GM12891 (cell line): ENCODE results near the gene MINDY1.

Experiments
- DNase-seq: peaks from one replicate; pipeline ENCODE4 v3.0.0; 2011; ENCODE audit warnings: low spot score; ENCODE audit not compliant: insufficient read length
- FAIRE-seq: peaks from 2 replicates; lab custom pipeline; 2011; peaks lifted over from hg19 to GRCh38; lab: Jason Lieb, UNC
- PAX5 ChIP-seq: IDR thresholded peaks from 2 replicates; pipeline ENCODE4 v1.6.1; 2011; ENCODE audit warnings: low read length, moderate library complexity, mild to moderate bottlenecking; ENCODE audit not compliant: insufficient read depth, severe bottlenecking
- POLR2A ChIP-seq: IDR thresholded peaks from 2 replicates; pipeline ENCODE4 v1.6.1; 2011; ENCODE audit warnings: low read depth, low read length, control low read depth
- POLR2AphosphoS5 ChIP-seq: IDR thresholded peaks from 2 replicates; pipeline ENCODE4 v1.6.1; 2011; ENCODE audit warnings: low read depth, low read length, control low read depth
- POU2F2 ChIP-seq: IDR thresholded peaks from 2 replicates; pipeline ENCODE4 v1.6.1; 2011; ENCODE audit warnings: low read depth, mild to moderate bottlenecking, control low read depth, low read length, moderate library complexity
- SPI1 ChIP-seq: IDR thresholded peaks from 2 replicates; pipeline ENCODE4 v1.6.1; 2011; ENCODE audit warnings: low read depth, low read length, control low read depth
- TAF1 ChIP-seq: IDR thresholded peaks from 2 replicates; pipeline ENCODE4 v1.6.1; 2011; ENCODE audit warnings: low read depth, low read length, control low read depth

MINDY1 gene

DNA sequence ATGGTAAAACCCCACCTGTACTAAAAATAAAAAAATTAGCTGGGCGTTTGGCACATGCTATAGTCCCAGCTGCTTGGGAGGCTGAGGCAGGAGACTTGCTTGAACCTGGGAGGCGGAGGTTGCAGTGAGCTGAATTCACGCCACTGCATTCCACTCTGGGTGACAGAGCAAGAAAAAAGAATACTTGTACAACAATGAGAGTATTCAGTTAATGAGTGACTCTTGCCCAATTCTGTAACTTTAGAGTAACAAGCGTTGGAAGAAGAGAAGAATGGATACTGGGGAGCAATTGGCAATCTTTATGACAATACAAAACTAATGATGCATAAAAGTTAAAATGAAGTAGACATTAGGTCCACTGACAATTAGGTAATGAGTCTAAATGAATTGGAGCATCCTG lies 14.1 kb downstream of the MINDY1 start:
- FAIRE-seq (no peak), DNase-seq (no peak)
- TF ChIP-seq POLR2A: no peak
- no peak for TF ChIP-seq PAX5
- TF ChIP-seq POLR2AphosphoS5: no peak
- no peak for TF ChIP-seq TAF1
- TF ChIP-seq POU2F2: no peak
- TF ChIP-seq SPI1: no peak

DNA sequence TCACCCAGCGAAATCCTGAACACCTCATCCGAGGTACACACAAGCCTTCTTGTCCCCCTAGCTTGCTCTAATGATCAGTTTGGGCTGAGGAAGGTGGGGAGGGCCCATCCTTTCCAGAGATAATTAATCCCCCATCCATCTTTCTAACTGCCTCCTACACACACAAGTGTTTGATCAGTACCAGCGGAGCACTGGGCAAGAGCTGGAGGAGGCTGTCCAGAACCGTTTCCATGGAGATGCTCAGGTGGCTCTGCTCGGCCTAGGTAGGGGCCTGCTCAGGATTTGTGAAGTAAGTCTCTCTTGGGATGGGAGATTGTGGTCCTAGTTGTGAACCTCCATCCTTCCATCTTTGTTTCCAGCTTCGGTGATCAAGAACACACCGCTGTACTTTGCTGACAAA lies 18.8 kb downstream of the MINDY1 start:
- DNase-seq (no peak), FAIRE-seq (no peak)
- TF ChIP-seq PAX5 (no peak), POU2F2 (no peak), POLR2A (no peak), SPI1 (no peak), POLR2AphosphoS5 (no peak), TAF1 (no peak)

DNA sequence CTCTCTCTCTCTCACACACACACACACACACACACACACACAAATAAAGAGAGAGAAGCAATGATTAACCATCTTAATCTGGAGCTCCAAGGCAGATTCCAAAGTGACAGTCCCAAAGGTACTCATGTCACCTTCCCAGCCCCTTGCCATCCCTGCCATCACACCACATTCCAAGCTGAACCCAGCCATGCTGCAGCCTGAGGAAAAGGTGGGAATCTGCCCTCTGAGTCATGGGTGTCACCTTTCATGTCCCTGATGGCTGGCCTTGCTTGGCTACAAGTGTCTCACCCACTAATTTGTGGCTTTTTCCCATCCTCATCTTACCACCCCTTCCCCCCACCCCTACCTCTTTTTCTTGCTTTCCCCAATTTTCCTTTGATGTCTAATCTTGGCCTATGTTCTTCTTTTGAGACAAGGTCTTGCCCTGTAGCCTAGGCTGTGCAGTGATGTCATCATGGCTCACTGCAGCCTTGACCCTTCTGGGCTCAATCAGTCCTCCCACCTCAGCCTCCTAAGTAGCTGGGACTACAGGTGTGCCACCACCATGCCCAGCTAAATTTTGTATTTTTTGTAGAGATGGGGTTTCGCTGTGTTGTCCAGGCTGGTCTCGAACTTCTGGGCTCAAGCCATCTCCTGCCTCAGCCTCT lies 21.4 kb downstream of the MINDY1 start:
- no peak for FAIRE-seq
- DNase-seq: no peak
- TF ChIP-seq POU2F2 (no peak), POLR2AphosphoS5 (no peak), SPI1 (no peak), POLR2A (no peak), PAX5 (no peak), TAF1 (no peak)

DNA sequence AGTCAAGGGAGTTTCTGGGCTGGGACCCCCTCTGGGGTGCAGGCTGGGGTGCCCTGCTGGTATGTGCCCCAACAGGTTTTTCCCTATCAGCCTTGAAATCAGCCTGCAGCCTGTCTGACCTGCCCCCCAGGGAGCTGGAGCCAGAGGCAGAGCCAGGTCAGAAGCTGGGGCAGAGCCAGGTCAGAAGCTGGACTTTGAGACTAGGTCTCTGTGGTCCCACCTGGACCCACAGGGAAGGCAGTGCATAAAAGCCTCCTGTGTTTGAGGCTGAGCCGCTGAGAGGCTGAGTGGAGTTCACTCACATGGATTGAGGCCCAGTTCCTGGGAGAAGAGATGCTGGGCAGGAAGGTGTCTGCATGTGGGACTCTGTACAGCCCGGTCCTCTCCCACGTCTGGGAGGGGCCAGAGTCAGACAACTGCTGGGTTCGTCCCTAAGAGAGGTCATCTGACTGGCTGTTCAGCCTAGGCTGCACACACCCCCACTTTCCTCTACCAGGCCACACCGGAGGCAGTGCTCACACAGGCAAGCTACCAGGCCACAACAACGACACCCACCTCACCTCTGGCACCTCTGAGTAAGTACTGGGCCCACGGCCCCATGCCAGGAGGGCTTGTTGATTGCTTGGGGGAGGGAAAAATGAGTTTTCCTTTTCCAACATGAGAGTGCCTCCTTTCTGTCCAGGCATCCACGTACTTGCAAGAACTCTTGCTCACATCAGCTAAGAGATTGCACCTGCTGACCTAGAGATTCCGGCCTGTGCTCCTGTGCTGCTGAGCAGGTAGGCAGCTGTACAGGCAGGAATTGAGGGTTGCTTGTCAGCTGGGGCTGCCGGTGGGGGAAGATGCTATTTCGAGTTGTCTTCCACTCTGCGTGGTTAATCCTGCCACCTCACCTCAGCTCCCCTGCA lies 24.6 kb downstream of the MINDY1 start, which contains the start of gene ANXA9:
Gene ANXA9 (plus strand): TSS at position 488 of the 908 bp plus-strand sequence. CDS start 814 bp downstream, outside the sequence.
- FAIRE-seq (peak; percentile 80), DNase-seq (peak; percentile 42)
- TF ChIP-seq SPI1 (no peak), POLR2A (no peak), PAX5 (no peak), POU2F2 (no peak), POLR2AphosphoS5 (no peak), TAF1 (no peak)

DNA sequence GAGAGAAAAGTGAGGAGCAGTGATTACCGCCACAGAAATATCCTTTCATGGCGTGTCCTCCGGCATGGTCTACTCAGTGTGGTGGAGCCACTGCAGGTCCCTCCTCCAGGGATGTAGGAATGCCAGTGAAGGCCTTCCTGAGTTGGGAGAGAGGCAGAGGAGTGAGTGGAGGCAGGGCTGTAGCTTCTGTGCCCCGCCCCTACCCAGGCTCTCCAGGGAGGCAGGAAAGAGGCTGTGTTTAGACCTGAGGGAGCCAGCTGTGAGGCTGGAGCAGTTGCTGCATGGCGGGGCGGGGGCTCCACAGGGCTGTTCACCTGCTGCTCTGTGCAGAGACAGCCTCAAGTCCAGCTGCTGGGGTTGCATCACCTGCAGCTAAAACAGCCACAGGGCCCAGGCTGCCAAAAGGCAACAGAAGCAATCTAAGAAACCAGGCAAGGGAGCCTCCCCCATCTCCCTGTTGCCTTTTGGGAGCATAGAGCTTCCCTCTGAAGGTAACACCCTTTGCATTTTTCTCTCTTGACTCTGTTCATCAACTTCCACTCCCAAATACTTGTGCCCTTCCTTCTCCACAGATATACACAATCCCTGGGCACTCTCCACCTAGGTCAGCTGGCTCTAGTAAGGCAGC lies 25.4 kb downstream of the MINDY1 start:
- TF ChIP-seq PAX5 (no peak), POLR2A (no peak), POLR2AphosphoS5 (no peak), POU2F2 (no peak), TAF1 (no peak), SPI1 (no peak)
- FAIRE-seq: no peak
- no peak for DNase-seq

DNA sequence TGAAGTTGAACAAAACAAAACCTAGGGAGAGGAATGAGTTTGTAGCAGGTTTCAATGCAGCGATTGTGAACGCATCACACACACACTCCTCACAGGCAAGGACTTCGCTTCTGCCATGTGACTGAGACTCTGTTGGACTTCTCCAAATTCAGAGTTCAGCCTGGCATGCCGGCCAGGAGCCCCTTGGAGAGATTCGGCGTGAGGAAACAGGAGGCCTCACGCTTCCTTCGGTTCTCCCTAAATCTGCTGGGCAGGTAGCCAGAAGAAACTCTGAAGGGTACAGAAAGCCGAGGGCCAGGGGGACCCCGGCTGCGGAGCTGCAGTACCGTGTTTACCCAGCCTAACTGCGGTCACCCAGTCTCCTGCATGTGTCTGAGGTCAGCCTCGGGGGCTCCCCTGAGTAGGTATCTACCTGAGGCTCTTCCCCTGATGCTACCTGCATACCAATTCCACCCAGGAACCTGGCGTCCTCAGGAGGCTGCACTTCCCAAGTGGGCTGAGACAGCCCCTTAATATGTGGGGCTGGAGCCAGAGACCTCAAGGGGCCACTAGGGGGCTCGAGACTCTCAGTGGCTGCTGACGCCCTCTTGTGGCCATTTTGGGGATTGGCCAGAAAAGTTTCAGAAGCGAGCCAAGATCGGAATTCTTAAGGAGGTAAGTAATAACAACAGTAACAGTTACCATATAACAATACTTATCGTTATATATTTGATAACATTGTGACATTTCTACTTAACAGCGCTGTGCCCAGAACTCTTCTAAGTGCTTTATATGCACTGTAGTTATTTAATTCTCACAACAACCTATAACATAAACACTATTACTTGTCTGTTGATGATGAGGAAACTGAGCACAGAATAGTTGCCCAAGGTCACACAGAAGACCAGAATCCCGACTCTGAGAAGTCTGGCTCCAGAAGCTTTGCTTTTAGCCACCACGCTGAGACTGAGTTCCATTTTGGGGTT lies 27.3 kb downstream of the MINDY1 start:
- FAIRE-seq: peak; percentile 64
- DNase-seq: peak; percentile 83
- no peak for TF ChIP-seq POLR2A
- TF ChIP-seq SPI1: no peak
- no peak for TF ChIP-seq POLR2AphosphoS5
- no peak for TF ChIP-seq PAX5
- TF ChIP-seq POU2F2: 0 out of 2 replicates have a peak, but pooled peaks have one; percentile 17
- TF ChIP-seq TAF1: no peak

DNA sequence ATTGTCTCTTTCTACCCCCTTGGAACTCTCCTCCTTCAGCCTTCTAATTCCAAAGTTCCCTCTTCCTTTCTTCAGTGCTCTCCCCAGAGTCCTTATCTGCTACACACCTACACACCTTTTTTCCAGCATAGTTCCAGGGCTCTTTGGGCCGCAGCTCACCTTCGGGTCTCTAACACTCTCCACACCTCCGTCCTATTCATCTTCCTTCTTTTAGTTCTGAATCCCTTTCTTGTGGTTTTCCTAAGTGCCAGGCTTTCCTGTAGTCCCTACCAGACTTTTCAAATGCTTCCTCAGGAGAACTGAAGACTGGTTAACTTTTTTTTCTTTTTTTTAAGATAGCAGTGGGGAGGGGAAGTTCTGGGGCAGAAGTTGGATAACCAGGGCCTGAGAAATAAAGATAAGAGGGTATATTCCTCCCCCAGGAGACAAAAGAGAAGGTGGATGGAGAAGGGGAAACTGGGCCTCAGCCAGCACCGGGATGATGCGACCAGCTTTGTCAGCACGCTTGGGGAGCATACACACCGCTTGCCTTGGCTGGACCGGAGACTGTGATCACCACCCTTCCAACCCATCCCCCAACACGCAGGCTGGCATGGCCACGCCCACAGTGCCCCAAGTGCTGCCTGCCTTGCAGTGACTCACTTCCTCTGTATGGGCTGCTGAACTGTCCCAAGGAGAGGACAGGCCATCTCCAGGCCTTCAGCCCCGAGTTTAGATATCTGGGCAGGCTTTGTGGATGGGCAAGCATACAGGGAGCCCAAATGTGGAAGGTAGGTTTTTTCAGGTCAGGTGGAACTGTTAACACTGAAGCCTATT lies 29.6 kb downstream of the MINDY1 start:
- TF ChIP-seq POLR2A: no peak
- no peak for TF ChIP-seq POU2F2
- no peak for TF ChIP-seq TAF1
- TF ChIP-seq PAX5: no peak
- TF ChIP-seq POLR2AphosphoS5: no peak
- no peak for FAIRE-seq
- no peak for DNase-seq

DNA sequence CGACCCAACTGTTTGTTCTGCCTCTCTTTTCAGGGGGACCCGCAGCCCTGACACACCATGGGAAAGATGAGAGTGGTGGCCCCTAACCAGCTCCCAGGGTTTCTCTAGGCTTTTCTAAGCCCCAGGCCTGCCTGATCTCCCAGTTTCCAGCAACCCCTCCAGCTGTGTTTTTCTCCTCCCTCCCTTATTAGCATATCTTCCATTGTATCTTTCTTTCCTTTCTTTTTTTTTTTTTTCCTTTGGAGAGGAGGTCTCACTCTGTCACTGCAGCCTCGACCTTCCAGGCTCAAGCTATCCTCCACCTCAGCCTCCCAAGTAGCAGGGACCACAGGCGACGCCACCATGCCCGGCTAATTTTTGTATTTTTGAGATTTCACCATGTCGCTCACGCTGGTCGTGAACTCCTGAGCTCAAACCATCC lies 30.3 kb downstream of the MINDY1 start:
- FAIRE-seq: no peak
- no peak for TF ChIP-seq SPI1
- TF ChIP-seq POLR2A: no peak
- no peak for TF ChIP-seq POU2F2
- TF ChIP-seq TAF1: no peak
- no peak for TF ChIP-seq POLR2AphosphoS5
- no peak for TF ChIP-seq PAX5
- DNase-seq: no peak
